Heart left ventricle (tissue), 13 donors: ENCODE measurements around the gene SEPTIN7.

Experiments
- CTCF ChIP-seq, 12 donors: fragments of 200-600 bp; sonication (generic) in 4 of 12; IDR thresholded peaks; one replicate each; pipeline versions ENCODE4 v1.5.0 to v1.8.0; 2018 to 2022; ENCODE audit warnings: antibody characterized with exemption in 12 of 12, mild to moderate bottlenecking in 5 of 12
- POLR2A ChIP-seq, 2 donors: fragments of 450-650 bp; IDR thresholded peaks; one replicate each; pipeline ENCODE4 v1.6.1; 2017; ENCODE audit warnings: antibody characterized with exemption in 2 of 2, mild to moderate bottlenecking in 2 of 2, moderate library complexity in 2 of 2
- donor health status: ischemic (EF 13 %, LVEDD 7.1; RV severe dilation, severe dysfunction).
- donor health status: DM: no; HTN: yes; CAD: no.
- donor health status: DM: no; HTN: no; CAD: no.
- donor health status: ischemic (EF 25% LVEDD 6.9; RV normal size, moderate dysfunction).
- donor health status: ischemic (EF 25% LVEDD 5.7; RV mildly dilated, moderate dysfunction).
- donor health status: ischemic (EF 35%, LVEDD 5.7; RV mildly dilated, moderate dysfunction).
- donor health status: nonischemic (EF 11% LVEDD 7.7; RV severe dilation, severe dysfunction).
- donor health status: DM: yes; HTN: yes; CAD: no.
- donor health status: PGD.
- donor health status: ischemic (EF 29% LVEDD 5.4; RV normal size, mild dysfunction).
- donor health status: nonischemic (EF 23%, LVEDD 6.1; RV moderate dilation, normal function).

DNA sequence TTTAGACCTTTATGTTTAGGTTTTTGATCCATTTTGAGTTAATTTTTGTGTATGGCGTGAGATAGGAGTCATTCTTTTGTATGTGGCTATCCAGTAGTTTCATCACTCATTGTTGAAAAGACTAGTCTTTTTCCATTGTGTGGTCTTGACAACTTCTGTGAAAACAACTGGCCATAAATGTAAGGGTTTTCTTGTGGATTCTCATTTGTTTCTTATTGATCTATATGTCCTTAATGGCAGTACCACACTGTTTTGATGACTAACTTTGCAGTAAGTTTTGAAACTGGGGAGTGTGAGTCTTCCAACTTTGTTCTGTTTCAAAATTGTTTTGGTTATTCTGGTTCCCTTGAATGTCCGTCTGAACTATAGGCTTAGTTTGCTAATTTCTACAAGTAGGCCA, 16.3 kb downstream of the SEPTIN7 start:
- no peak for TF ChIP-seq CTCF (IDR thresholded peaks at IDR 0.05)
- TF ChIP-seq POLR2A (IDR thresholded peaks at IDR 0.05): no peak
